Measurements from ENCODE around the gene RPL36AL. TPM values are rescaled to one million over a fixed set of nuclear protein-coding genes. Genes with fewer than 3 reads are reported as not detected.
A peak's percentile ranks its signal among the peaks of the same experiment; 100 is the strongest.
"Not testable (repeated sequence)": the region's sequence is repeated elsewhere in the genome, so short reads cannot be mapped to it uniquely, and the experiment has no call there.

The RPL36AL gene
- total RNA-seq, 2 experiments from 2014 or later, result 257 to 306 TPM

GRCh38 chr14:49585803-49586672 is 34.4 kb downstream of the RPL36AL start, which contains the start of gene RPS29:
Gene RPS29 (minus strand): TSS chr14:49586380. CDS start chr14:49586346, 34 bp downstream.
- peaks cover 52% of the 10 kb centered on the region for H3K79me2 ChIP-seq (ENCODE audit: insufficient read depth, low read depth, low read length)
- peak within 1 kb of the TSS; percentile 74 for H3K27ac ChIP-seq (ENCODE audit: low read depth, low read length, poor library complexity, severe bottlenecking)
- H3K4me1 ChIP-seq (ENCODE audit: insufficient read depth, low read length, poor library complexity, severe bottlenecking), result peaks cover 45% of the 10 kb centered on the region
- peak within 1 kb of the TSS; percentile 76 for H3K4me2 ChIP-seq (ENCODE audit: low read length)
- POLR2A ChIA-PET, result interaction anchor here (0.6 to 4.6 kb wide), 13 partner anchors 8 to 282 kb away, joined by 3 to 32 read pairs (median 5); partner anchors contain the start of genes LRR1, MGAT2, NEMF and RPL36AL
- peaks cover 51% of the 10 kb centered on the region for H3K36me3 ChIP-seq (ENCODE audit: insufficient read depth, low read length)
- H2AFZ ChIP-seq (ENCODE audit: low read length), result peak within 1 kb of the TSS; percentile 33
- H3K9me3 ChIP-seq (ENCODE audit: low read length), result no peaks in the 10 kb centered on the region
- H3K9me2 ChIP-seq (ENCODE audit: insufficient read depth, low read length), result no peaks in the 10 kb centered on the region
- intact Hi-C loops (cut with micrococcal nuclease; ENCODE audit: unreplicated experiment), result loop anchor here (1.0 kb wide), 2 partner anchors 10 to 34 kb away; partner anchors contain the start of genes MGAT2 and RPL36AL
- DNase-seq (ENCODE audit: low spot score), result peak; percentile 100
- no TSS peak for BruUV-seq (replicated peaks)
- H4K20me1 ChIP-seq (ENCODE audit: insufficient read depth, low read length), result peaks cover 36% of the 10 kb centered on the region
- CTCF ChIA-PET (ENCODE audit: unreplicated experiment), result interaction anchor here (0.9 kb wide), 1 partner anchor 9 kb away, joined by 5 read pairs; no protein-coding TSS in a partner anchor
- no peak for TF ChIP-seq CTCF (conservative IDR thresholded peaks at IDR 0.05; ENCODE audit: low read length)
- no peak for TF ChIP-seq EZH2phosphoT487 (IDR thresholded peaks at IDR 0.05; ENCODE audit: borderline replicate concordance, low read depth, low read length)
- H3K4me3 ChIP-seq (ENCODE audit: low read depth, low read length, poor library complexity, severe bottlenecking), result peak within 1 kb of the TSS; percentile 96

- H2AFZ ChIP-seq (ENCODE audit: low read length); CTCF ChIA-PET (ENCODE audit: unreplicated experiment); BruUV-seq (replicated peaks); H3K9me3 ChIP-seq (ENCODE audit: low read length); intact Hi-C loops (cut with micrococcal nuclease; ENCODE audit: unreplicated experiment); H3K9me2 ChIP-seq (ENCODE audit: insufficient read depth, low read length): not testable (repeated sequence)
- Histone ChIP-seq H3K4me1 (ENCODE audit: insufficient read depth, low read length, poor library complexity, severe bottlenecking) (peaks cover 45% of the 10 kb centered on the region), H3K79me2 (ENCODE audit: insufficient read depth, low read depth, low read length) (peaks cover 53% of the 10 kb centered on the region), H3K36me3 (ENCODE audit: insufficient read depth, low read length) (peaks cover 56% of the 10 kb centered on the region), H4K20me1 (ENCODE audit: insufficient read depth, low read length) (peaks cover 38% of the 10 kb centered on the region), H3K4me2 (ENCODE audit: low read length) (peak overlapping the region; percentile 76), H3K27ac (ENCODE audit: low read depth, low read length, poor library complexity, severe bottlenecking) (peak overlapping the region; percentile 74), H3K4me3 (ENCODE audit: low read depth, low read length, poor library complexity, severe bottlenecking) (peak overlapping the region; percentile 96)
- POLR2A ChIA-PET, result interaction anchor here (0.5 to 4.6 kb wide), 14 partner anchors 9 to 398 kb away, joined by 3 to 32 read pairs (median 4); partner anchors contain the start of genes MGAT2, NEMF and RPL36AL
- peak; percentile 37 for DNase-seq (ENCODE audit: low spot score)
Observed at GRCh38 chr14:49584981-49585640, 35.3 kb downstream of the RPL36AL start.

- Histone ChIP-seq H3K4me3 (ENCODE audit: low read depth, low read length, poor library complexity, severe bottlenecking) (peak overlapping the region; percentile 96), H3K9me3 (ENCODE audit: low read length) (no peaks in the 10 kb centered on the region), H3K36me3 (ENCODE audit: insufficient read depth, low read length) (peaks cover 66% of the 10 kb centered on the region), H4K20me1 (ENCODE audit: insufficient read depth, low read length) (peaks cover 41% of the 10 kb centered on the region), H3K4me2 (ENCODE audit: low read length) (peak overlapping the region; percentile 76), H3K4me1 (ENCODE audit: insufficient read depth, low read length, poor library complexity, severe bottlenecking) (peaks cover 45% of the 10 kb centered on the region), H3K9me2 (ENCODE audit: insufficient read depth, low read length) (no peaks in the 10 kb centered on the region), H3K79me2 (ENCODE audit: insufficient read depth, low read depth, low read length) (peaks cover 56% of the 10 kb centered on the region), H2AFZ (ENCODE audit: low read length) (no peak overlapping the region), H3K27ac (ENCODE audit: low read depth, low read length, poor library complexity, severe bottlenecking) (peak overlapping the region; percentile 74)
- no peak for TF ChIP-seq CTCF (conservative IDR thresholded peaks at IDR 0.05; ENCODE audit: low read length)
- no peak for TF ChIP-seq EZH2phosphoT487 (IDR thresholded peaks at IDR 0.05; ENCODE audit: borderline replicate concordance, low read depth, low read length)
- no peak for DNase-seq (ENCODE audit: low spot score)
- intact Hi-C loops (cut with micrococcal nuclease; ENCODE audit: unreplicated experiment), result no loop called here
- POLR2A ChIA-PET, result interaction anchor here (2.8 to 4.6 kb wide), 2 partner anchors 10 to 36 kb away, joined by 12 to 32 read pairs; partner anchors contain the start of genes MGAT2 and RPL36AL
- CTCF ChIA-PET (ENCODE audit: unreplicated experiment), result no interaction called here
- BruUV-seq (replicated peaks), result no TSS peak
Observed at GRCh38 chr14:49584058-49584457, 36.4 kb downstream of the RPL36AL start.
